WTC11 (cell line): ENCODE results near the gene BROX. TPM values are rescaled to one million over a fixed set of nuclear protein-coding genes. Genes with fewer than 3 reads are reported as not detected.

Experiments
- ATAC-seq: fragments of 200-7000 bp; cut with Tn5 transposase; 2 replicates; pipeline ENCODE4 v1.10.0; 2021; ENCODE audit warnings: mild to moderate bottlenecking, moderate library complexity
- CTCF ChIA-PET: fragments of 300-600 bp; sonication (Branson Sonifier 250); formaldehyde crosslinking; loops from one replicate; lab custom pipeline; 2021; ENCODE audit warnings: antibody characterized with exemption; lab: Charles Lee
- POLR2A ChIA-PET: fragments of 350-600 bp; sonication (Branson Sonifier 250); formaldehyde crosslinking; loops from one replicate; lab custom pipeline; 2021; ENCODE audit warnings: antibody characterized with exemption; lab: Charles Lee
- DNase-seq: peaks from one replicate; pipeline ENCODE4 v3.0.0; 2021; ENCODE audit warnings: low spot score
- H3K27ac Mint-ChIP-seq: 2 replicates; pipeline ENCODE4 v1.8.0; 2021; ENCODE audit warnings: mixed read lengths
- H3K27me3 Mint-ChIP-seq: 2 replicates; pipeline ENCODE4 v1.8.0; 2021; ENCODE audit warnings: low read depth, mild to moderate bottlenecking, moderate library complexity, mixed read lengths
- H3K36me3 Mint-ChIP-seq: 2 replicates; pipeline ENCODE4 v1.8.0; 2021; ENCODE audit warnings: mixed read lengths
- H3K4me1 Mint-ChIP-seq: 2 replicates; pipeline ENCODE4 v1.8.0; 2022; ENCODE audit warnings: mixed read lengths
- H3K4me3 Mint-ChIP-seq: 2 replicates; pipeline ENCODE4 v1.8.0; 2021; ENCODE audit warnings: mild to moderate bottlenecking, moderate library complexity, mixed read lengths
- H3K9me3 Mint-ChIP-seq: 2 replicates; pipeline ENCODE4 v1.8.0; 2021; ENCODE audit warnings: mixed read lengths
- AR ChIP-seq: fragments of 250-450 bp; sonication (Bioruptor Pico); IDR thresholded peaks from 2 replicates; pipeline ENCODE4 v1.9.0; 2021; ENCODE audit warnings: mild to moderate bottlenecking
- ATF2 ChIP-seq: sonication (generic); formaldehyde crosslinking; IDR thresholded peaks from 2 replicates; pipeline ENCODE4 v1.8.1; 2022; ENCODE audit warnings: low read depth, missing genetic modification reagents, borderline replicate concordance
- ATF6 ChIP-seq: sonication (generic); formaldehyde crosslinking; IDR thresholded peaks from 2 replicates; pipeline ENCODE4 v1.8.1; 2023; ENCODE audit warnings: mild to moderate bottlenecking, missing genetic modification reagents
- CREB1 ChIP-seq: sonication (generic); formaldehyde crosslinking; IDR thresholded peaks from 2 replicates; pipeline ENCODE4 v1.8.0; 2023; ENCODE audit warnings: mild to moderate bottlenecking, missing genetic modification reagents
- CREM ChIP-seq: sonication (generic); formaldehyde crosslinking; IDR thresholded peaks from 2 replicates; pipeline ENCODE4 v1.8.1; 2022; ENCODE audit warnings: mild to moderate bottlenecking, missing genetic modification reagents, moderate library complexity
- ETV6 ChIP-seq: sonication (generic); formaldehyde crosslinking; IDR thresholded peaks from 2 replicates; pipeline ENCODE4 v1.8.1; 2022; ENCODE audit warnings: mild to moderate bottlenecking, missing genetic modification reagents
- FOXP4 ChIP-seq: sonication (generic); formaldehyde crosslinking; IDR thresholded peaks from 2 replicates; pipeline ENCODE4 v1.8.0; 2022; ENCODE audit warnings: mild to moderate bottlenecking, missing genetic modification reagents
- IRF2 ChIP-seq: sonication (generic); formaldehyde crosslinking; IDR thresholded peaks from 2 replicates; pipeline ENCODE4 v1.8.0; 2022; ENCODE audit warnings: low read depth, missing genetic modification reagents, borderline replicate concordance
- NFATC4 ChIP-seq: fragments of 250-450 bp; sonication (Bioruptor Pico); IDR thresholded peaks from 2 replicates; pipeline ENCODE4 v1.9.0; 2021; ENCODE audit warnings: mild to moderate bottlenecking
- NR2C2 ChIP-seq: sonication (generic); formaldehyde crosslinking; IDR thresholded peaks from 2 replicates; pipeline ENCODE4 v1.8.0; 2022; ENCODE audit warnings: mild to moderate bottlenecking, missing genetic modification reagents
- PREB ChIP-seq: sonication (generic); formaldehyde crosslinking; IDR thresholded peaks from 2 replicates; pipeline ENCODE4 v1.8.1; 2022; ENCODE audit warnings: mild to moderate bottlenecking, missing genetic modification reagents, moderate library complexity, borderline replicate concordance
- SMAD3 ChIP-seq: sonication (generic); formaldehyde crosslinking; IDR thresholded peaks from 2 replicates; pipeline ENCODE4 v1.8.0; 2022; ENCODE audit warnings: missing genetic modification reagents, mild to moderate bottlenecking, borderline replicate concordance
- TEAD4 ChIP-seq: sonication (generic); formaldehyde crosslinking; IDR thresholded peaks from 2 replicates; pipeline ENCODE4 v1.8.0; 2022; ENCODE audit warnings: mild to moderate bottlenecking, missing genetic modification reagents
- ZMAT4 ChIP-seq: fragments of 250-450 bp; sonication (Bioruptor Pico); IDR thresholded peaks from 2 replicates; pipeline ENCODE4 v1.9.0; 2021; ENCODE audit warnings: mild to moderate bottlenecking
- ZNF423 ChIP-seq: fragments of 250-450 bp; sonication (Bioruptor Pico); IDR thresholded peaks from 2 replicates; pipeline ENCODE4 v2.1.2; 2022; ENCODE audit warnings: mild to moderate bottlenecking, moderate library complexity
- ZNF532 ChIP-seq: fragments of 250-450 bp; sonication (Bioruptor Pico); IDR thresholded peaks from 2 replicates; pipeline ENCODE4 v1.9.0; 2021; ENCODE audit warnings: mild to moderate bottlenecking, borderline replicate concordance
- ZNF671 ChIP-seq: fragments of 250-450 bp; sonication (Bioruptor Pico); IDR thresholded peaks from 2 replicates; pipeline ENCODE4 v1.8.0; 2021; ENCODE audit warnings: mild to moderate bottlenecking
- total RNA-seq: library from RNA; stranded (reverse); gene quantifications from 3 replicates; pipeline ENCODE4 v1.2.3, GENCODE V29; 2021

BROX gene
- total RNA-seq, 1 experiment from 2014 or later, result 27.1 TPM

- H3K27ac Mint-ChIP-seq, result no peak overlapping the region
- CTCF ChIA-PET, result no interaction called here
- H3K36me3 Mint-ChIP-seq, result peaks cover 31% of the 10 kb centered on the region
- H3K27me3 Mint-ChIP-seq, result no peaks in the 10 kb centered on the region
- no peaks in the 10 kb centered on the region for H3K9me3 Mint-ChIP-seq
- POLR2A ChIA-PET, result no interaction called here
- ATAC-seq (no peak), DNase-seq (no peak)
- no peak for TF ChIP-seq AR
- no peak for TF ChIP-seq TEAD4
- no peak for TF ChIP-seq NR2C2
- TF ChIP-seq ZNF423 (CRISPR knock-in tag), result no peak
- TF ChIP-seq PREB (CRISPR knock-in tag), result no peak
- no peak for TF ChIP-seq CREB1 (CRISPR knock-in tag)
- TF ChIP-seq ZNF671 (CRISPR knock-in tag), result no peak
- TF ChIP-seq FOXP4, result no peak
- TF ChIP-seq IRF2 (CRISPR knock-in tag), result no peak
- TF ChIP-seq ZMAT4, result no peak
- TF ChIP-seq, all 79 proteins: peak for 0
- peaks cover 2% of the 10 kb centered on the region; the same call in 1 of the 2 replicates for H3K4me1 Mint-ChIP-seq
- H3K4me3 Mint-ChIP-seq, result no peak overlapping the region
Observed at GRCh38 chr1:222734740-222735139, 22.4 kb downstream of the BROX start.

GRCh38 chr1:222736470-222736869 is 24.1 kb downstream of the BROX start:
- H3K4me1 Mint-ChIP-seq, result peaks cover 2% of the 10 kb centered on the region; the same call in 1 of the 2 replicates
- H3K9me3 Mint-ChIP-seq, result no peaks in the 10 kb centered on the region
- DNase-seq (peak; percentile 44), ATAC-seq (peak; percentile 98)
- H3K27me3 Mint-ChIP-seq, result no peaks in the 10 kb centered on the region
- peaks cover 19% of the 10 kb centered on the region for H3K36me3 Mint-ChIP-seq
- CTCF ChIA-PET, result interaction anchor here (0.8 to 2.5 kb wide), 7 partner anchors 13 to 947 kb away, joined by 3 to 20 read pairs (median 4); no protein-coding TSS in a partner anchor
- TF ChIP-seq ZNF532 (CRISPR knock-in tag) (no peak), ETV6 (CRISPR knock-in tag) (0 out of 2 replicates have a peak, but pooled peaks have one; percentile 13), ATF6 (no peak), NFATC4 (CRISPR knock-in tag) (no peak), CREM (CRISPR knock-in tag) (no peak), SMAD3 (no peak), ZNF423 (CRISPR knock-in tag) (peak; percentile 82), ATF2 (CRISPR knock-in tag) (no peak)
- H3K27ac Mint-ChIP-seq, result peak overlapping the region; percentile 81
- POLR2A ChIA-PET, result interaction anchor here (1.7 kb wide), 1 partner anchor 23 kb away, joined by 6 read pairs; no protein-coding TSS in a partner anchor
- H3K4me3 Mint-ChIP-seq, result no peak overlapping the region
